ENCODE data around the gene CTSH. TPM values are rescaled to one million over a fixed set of nuclear protein-coding genes. Genes with fewer than 3 reads are reported as not detected.

CTSH gene
- total RNA-seq, 1 experiment from 2014 or later, result 178 TPM

GRCh38 chr15:78978601-78979179 lies 33.8 kb upstream of the CTSH start:
- Histone ChIP-seq H3K4me1 (ENCODE audit: control insufficient read depth, insufficient read depth, low read length) (peaks cover 7% of the 10 kb centered on the region), H3K36me3 (ENCODE audit: control insufficient read depth, insufficient read depth, low read length) (no peaks in the 10 kb centered on the region), H3K9me3 (ENCODE audit: control insufficient read depth, insufficient read depth, low read depth, low read length) (no peaks in the 10 kb centered on the region), H3K27me3 (ENCODE audit: control insufficient read depth, insufficient read depth, low read length) (no peaks in the 10 kb centered on the region), H3K27ac (ENCODE audit: low read length) (0 out of 2 replicates have a peak overlapping the region, but pooled peaks have one; percentile 69), H3K4me3 (ENCODE audit: low read depth in 2 of 2, low read length in 2 of 2) (no peak overlapping the region)
- ATAC-seq, result no peak
- POLR2A ChIA-PET, result no interaction called here
- no TSS peak for BruUV-seq (replicated peaks)
- intact Hi-C loops (cut with micrococcal nuclease; ENCODE audit: unreplicated experiment) (loop anchor here (5.0 to 10.0 kb wide), 2 partner anchors 46 to 64 kb away; no protein-coding TSS in a partner anchor), in situ Hi-C loops (cut with HindIII; ENCODE audit: low pct_unique_long_range_greater_than_20kb, low sequenced_read_pairs) (no loop called here)
- CTCF ChIA-PET, result interaction anchor here (0.6 to 1.5 kb wide), 4 partner anchors 11 to 205 kb away, joined by 3 to 6 read pairs (median 3); no protein-coding TSS in a partner anchor
- no peak for DNase-seq (ENCODE audit: low read depth, low spot score)
- no peak for TF ChIP-seq POLR2AphosphoS5 (IDR thresholded peaks at IDR 0.05; ENCODE audit: low read depth, low read length)
- TF ChIP-seq, protein P1, sequence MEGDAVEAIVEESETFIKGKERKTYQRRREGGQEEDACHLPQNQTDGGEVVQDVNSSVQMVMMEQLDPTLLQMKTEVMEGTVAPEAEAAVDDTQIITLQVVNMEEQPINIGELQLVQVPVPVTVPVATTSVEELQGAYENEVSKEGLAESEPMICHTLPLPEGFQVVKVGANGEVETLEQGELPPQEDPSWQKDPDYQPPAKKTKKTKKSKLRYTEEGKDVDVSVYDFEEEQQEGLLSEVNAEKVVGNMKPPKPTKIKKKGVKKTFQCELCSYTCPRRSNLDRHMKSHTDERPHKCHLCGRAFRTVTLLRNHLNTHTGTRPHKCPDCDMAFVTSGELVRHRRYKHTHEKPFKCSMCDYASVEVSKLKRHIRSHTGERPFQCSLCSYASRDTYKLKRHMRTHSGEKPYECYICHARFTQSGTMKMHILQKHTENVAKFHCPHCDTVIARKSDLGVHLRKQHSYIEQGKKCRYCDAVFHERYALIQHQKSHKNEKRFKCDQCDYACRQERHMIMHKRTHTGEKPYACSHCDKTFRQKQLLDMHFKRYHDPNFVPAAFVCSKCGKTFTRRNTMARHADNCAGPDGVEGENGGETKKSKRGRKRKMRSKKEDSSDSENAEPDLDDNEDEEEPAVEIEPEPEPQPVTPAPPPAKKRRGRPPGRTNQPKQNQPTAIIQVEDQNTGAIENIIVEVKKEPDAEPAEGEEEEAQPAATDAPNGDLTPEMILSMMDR (IDR thresholded peaks at IDR 0.05), result no peak
- TF ChIP-seq TCF7L2 (IDR thresholded peaks at IDR 0.05; ENCODE audit: low read depth, low read length), result no peak
- no peak for TF ChIP-seq SIN3A (IDR thresholded peaks at IDR 0.05; ENCODE audit: borderline replicate concordance, insufficient read depth, low read depth, low read length)
- TF ChIP-seq, protein P2, sequence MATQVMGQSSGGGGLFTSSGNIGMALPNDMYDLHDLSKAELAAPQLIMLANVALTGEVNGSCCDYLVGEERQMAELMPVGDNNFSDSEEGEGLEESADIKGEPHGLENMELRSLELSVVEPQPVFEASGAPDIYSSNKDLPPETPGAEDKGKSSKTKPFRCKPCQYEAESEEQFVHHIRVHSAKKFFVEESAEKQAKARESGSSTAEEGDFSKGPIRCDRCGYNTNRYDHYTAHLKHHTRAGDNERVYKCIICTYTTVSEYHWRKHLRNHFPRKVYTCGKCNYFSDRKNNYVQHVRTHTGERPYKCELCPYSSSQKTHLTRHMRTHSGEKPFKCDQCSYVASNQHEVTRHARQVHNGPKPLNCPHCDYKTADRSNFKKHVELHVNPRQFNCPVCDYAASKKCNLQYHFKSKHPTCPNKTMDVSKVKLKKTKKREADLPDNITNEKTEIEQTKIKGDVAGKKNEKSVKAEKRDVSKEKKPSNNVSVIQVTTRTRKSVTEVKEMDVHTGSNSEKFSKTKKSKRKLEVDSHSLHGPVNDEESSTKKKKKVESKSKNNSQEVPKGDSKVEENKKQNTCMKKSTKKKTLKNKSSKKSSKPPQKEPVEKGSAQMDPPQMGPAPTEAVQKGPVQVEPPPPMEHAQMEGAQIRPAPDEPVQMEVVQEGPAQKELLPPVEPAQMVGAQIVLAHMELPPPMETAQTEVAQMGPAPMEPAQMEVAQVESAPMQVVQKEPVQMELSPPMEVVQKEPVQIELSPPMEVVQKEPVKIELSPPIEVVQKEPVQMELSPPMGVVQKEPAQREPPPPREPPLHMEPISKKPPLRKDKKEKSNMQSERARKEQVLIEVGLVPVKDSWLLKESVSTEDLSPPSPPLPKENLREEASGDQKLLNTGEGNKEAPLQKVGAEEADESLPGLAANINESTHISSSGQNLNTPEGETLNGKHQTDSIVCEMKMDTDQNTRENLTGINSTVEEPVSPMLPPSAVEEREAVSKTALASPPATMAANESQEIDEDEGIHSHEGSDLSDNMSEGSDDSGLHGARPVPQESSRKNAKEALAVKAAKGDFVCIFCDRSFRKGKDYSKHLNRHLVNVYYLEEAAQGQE (IDR thresholded peaks at IDR 0.05; ENCODE audit: insufficient read depth in 1 of 2, low read depth in 2 of 2, low read length in 1 of 2), result no peak

GRCh38 chr15:78977591-78978347 lies 32.9 kb upstream of the CTSH start:
- in situ Hi-C loops (cut with HindIII; ENCODE audit: low pct_unique_long_range_greater_than_20kb, low sequenced_read_pairs) (no loop called here), intact Hi-C loops (cut with micrococcal nuclease; ENCODE audit: unreplicated experiment) (loop anchor here (5.0 to 10.0 kb wide), 2 partner anchors 45 to 63 kb away; no protein-coding TSS in a partner anchor)
- DNase-seq (ENCODE audit: low read depth, low spot score) (no peak), ATAC-seq (no peak)
- TF ChIP-seq, protein P1 (IDR thresholded peaks at IDR 0.05), result no peak
- TF ChIP-seq TCF7L2 (IDR thresholded peaks at IDR 0.05; ENCODE audit: low read depth, low read length), result no peak
- TF ChIP-seq SIN3A (IDR thresholded peaks at IDR 0.05; ENCODE audit: borderline replicate concordance, insufficient read depth, low read depth, low read length), result no peak
- no peak for TF ChIP-seq POLR2AphosphoS5 (IDR thresholded peaks at IDR 0.05; ENCODE audit: low read depth, low read length)
- TF ChIP-seq, protein P2 (IDR thresholded peaks at IDR 0.05; ENCODE audit: insufficient read depth in 1 of 2, low read depth in 2 of 2, low read length in 1 of 2), result no peak
- CTCF ChIA-PET, result interaction anchor here (0.6 kb wide), 2 partner anchors 12 to 20 kb away, joined by 3 read pairs; no protein-coding TSS in a partner anchor
- Histone ChIP-seq H3K4me1 (ENCODE audit: control insufficient read depth, insufficient read depth, low read length) (peaks cover 7% of the 10 kb centered on the region), H3K27ac (ENCODE audit: low read length) (peak overlapping the region; percentile 64), H3K27me3 (ENCODE audit: control insufficient read depth, insufficient read depth, low read length) (no peaks in the 10 kb centered on the region), H3K4me3 (ENCODE audit: low read depth in 2 of 2, low read length in 2 of 2) (no peak overlapping the region), H3K9me3 (ENCODE audit: control insufficient read depth, insufficient read depth, low read depth, low read length) (no peaks in the 10 kb centered on the region), H3K36me3 (ENCODE audit: control insufficient read depth, insufficient read depth, low read length) (no peaks in the 10 kb centered on the region)
- POLR2A ChIA-PET, result no interaction called here
- no TSS peak for BruUV-seq (replicated peaks)

All from Panc1 (cell line).